Smooth muscle cell (in vitro differentiated cells): ENCODE measurements around the gene GIMAP7. TPM values are rescaled to one million over a fixed set of nuclear protein-coding genes. Genes with fewer than 3 reads are reported as not detected.

Experiments used
- DNase-seq: peaks from one replicate; lab custom pipeline; 2025; ENCODE audit not compliant: unreplicated experiment; lab: John Stamatoyannopoulos, UW
- H2AFZ ChIP-seq: fragments of 200-600 bp; sonication (generic); 2 replicates; pipeline ENCODE4 v1.6.0; 2016; ENCODE audit warnings: antibody characterized with exemption, low read depth, mild to moderate bottlenecking
- H3F3A ChIP-seq: fragments of 200-600 bp; sonication (generic); 2 replicates; pipeline ENCODE4 v1.6.0; 2017; ENCODE audit warnings: antibody characterized with exemption, low read depth
- H3K27ac ChIP-seq: fragments of 200-600 bp; sonication (generic); 2 replicates; pipeline ENCODE4 v1.5.1; 2016; ENCODE audit warnings: low read depth, mild to moderate bottlenecking
- H3K27me3 ChIP-seq: fragments of 200-600 bp; sonication (generic); 2 replicates; pipeline ENCODE4 v1.6.1; 2016; ENCODE audit warnings: low read depth, mild to moderate bottlenecking
- H3K36me3 ChIP-seq: fragments of 200-600 bp; sonication (generic); 2 replicates; pipeline ENCODE4 v1.5.1; 2016; ENCODE audit warnings: low read depth
- H3K4me1 ChIP-seq: fragments of 200-600 bp; sonication (generic); 2 replicates; pipeline ENCODE4 v1.5.1; 2016; ENCODE audit warnings: low read depth
- H3K4me2 ChIP-seq: fragments of 200-600 bp; sonication (generic); 2 replicates; pipeline ENCODE4 v1.6.0; 2016; ENCODE audit warnings: mild to moderate bottlenecking
- H3K4me3 ChIP-seq: fragments of 200-600 bp; sonication (generic); 2 replicates; pipeline ENCODE4 v1.5.1; 2016; ENCODE audit warnings: mild to moderate bottlenecking
- H3K79me2 ChIP-seq: fragments of 200-600 bp; sonication (generic); 2 replicates; pipeline ENCODE4 v1.6.0; 2016; ENCODE audit warnings: low read depth, mild to moderate bottlenecking
- H3K9ac ChIP-seq: fragments of 200-600 bp; sonication (generic); 2 replicates; pipeline ENCODE4 v1.6.0; 2016; ENCODE audit warnings: low read depth
- H3K9me3 ChIP-seq: fragments of 200-600 bp; sonication (generic); replicated peaks from 2 replicates; pipeline ENCODE4 v1.5.1; 2016; ENCODE audit warnings: low read depth
- H4K20me1 ChIP-seq: fragments of 200-600 bp; sonication (generic); 2 replicates; pipeline ENCODE4 v1.6.0; 2016; ENCODE audit warnings: low read depth
- WGBS: methylation state at CpG from one replicate; pipeline ENCODE4 v1.1.7; 2016; ENCODE audit warnings: low lambda C conversion rate; 5-methylcytosine and 5-hydroxymethylcytosine counted together
- polyA plus RNA-seq: library from polyadenylated mRNA; unstranded; fragments of >200 nt; fragmentation: Nextera tagmentation; extraction: Ambion mirVana; gene quantifications from 2 replicates; pipeline ENCODE4 v1.2.1, GENCODE V29; 2016
- total RNA-seq: library from RNA; depleted of rRNA; stranded (reverse); fragments of >200 nt; gene quantifications from 2 replicates; pipeline ENCODE4 v1.2.3, GENCODE V29; 2014
- TF ChIP-seq, protein P1 (sequence below): fragments of 200-600 bp; sonication (generic); IDR thresholded peaks from 2 replicates; pipeline ENCODE4 v1.5.1; 2017; ENCODE audit warnings: borderline replicate concordance, mild to moderate bottlenecking, antibody characterized with exemption; ENCODE audit not compliant: insufficient read depth, poor library complexity, severe bottlenecking

Gene GIMAP7
- total and polyA plus RNA-seq, 2 experiments from 2014 or later = not detected

DNA sequence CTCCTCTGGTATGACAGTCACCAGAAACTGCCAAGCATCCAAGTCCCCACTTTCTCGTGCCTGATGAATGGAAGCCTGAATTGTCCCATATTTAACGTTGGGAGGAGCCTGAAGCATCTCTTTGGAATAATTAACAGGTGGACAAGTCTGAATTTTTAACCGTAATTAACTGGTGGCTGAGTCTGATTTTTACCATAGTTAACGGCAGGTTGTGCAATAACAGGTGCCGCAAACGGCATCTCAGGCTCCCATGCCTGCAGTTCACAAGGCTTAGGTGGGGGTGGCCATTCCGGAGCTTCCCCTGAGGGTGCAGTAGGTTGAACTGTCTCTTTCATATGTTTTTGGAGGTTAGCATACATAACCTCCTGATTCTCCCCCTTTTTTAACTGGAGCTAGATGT lies 50.6 kb downstream of the GIMAP7 start:
- no peak overlapping the region for H3K4me2 ChIP-seq
- H2AFZ ChIP-seq = no peak overlapping the region
- no peaks in the 10 kb centered on the region for H3K27me3 ChIP-seq
- H3K4me3 ChIP-seq = no peak overlapping the region
- no peaks in the 10 kb centered on the region for H3K79me2 ChIP-seq
- H3K9ac ChIP-seq = no peak overlapping the region
- 79% methylated on average over 7 of the region's 7 CpGs for WGBS
- no peaks in the 10 kb centered on the region for H3K36me3 ChIP-seq
- H3K27ac ChIP-seq = no peak overlapping the region
- DNase-seq = no peak
- TF ChIP-seq, protein P1, sequence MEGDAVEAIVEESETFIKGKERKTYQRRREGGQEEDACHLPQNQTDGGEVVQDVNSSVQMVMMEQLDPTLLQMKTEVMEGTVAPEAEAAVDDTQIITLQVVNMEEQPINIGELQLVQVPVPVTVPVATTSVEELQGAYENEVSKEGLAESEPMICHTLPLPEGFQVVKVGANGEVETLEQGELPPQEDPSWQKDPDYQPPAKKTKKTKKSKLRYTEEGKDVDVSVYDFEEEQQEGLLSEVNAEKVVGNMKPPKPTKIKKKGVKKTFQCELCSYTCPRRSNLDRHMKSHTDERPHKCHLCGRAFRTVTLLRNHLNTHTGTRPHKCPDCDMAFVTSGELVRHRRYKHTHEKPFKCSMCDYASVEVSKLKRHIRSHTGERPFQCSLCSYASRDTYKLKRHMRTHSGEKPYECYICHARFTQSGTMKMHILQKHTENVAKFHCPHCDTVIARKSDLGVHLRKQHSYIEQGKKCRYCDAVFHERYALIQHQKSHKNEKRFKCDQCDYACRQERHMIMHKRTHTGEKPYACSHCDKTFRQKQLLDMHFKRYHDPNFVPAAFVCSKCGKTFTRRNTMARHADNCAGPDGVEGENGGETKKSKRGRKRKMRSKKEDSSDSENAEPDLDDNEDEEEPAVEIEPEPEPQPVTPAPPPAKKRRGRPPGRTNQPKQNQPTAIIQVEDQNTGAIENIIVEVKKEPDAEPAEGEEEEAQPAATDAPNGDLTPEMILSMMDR = no peak
- H3F3A ChIP-seq = no peaks in the 10 kb centered on the region
- no peaks in the 10 kb centered on the region for H3K4me1 ChIP-seq
- H4K20me1 ChIP-seq = no peaks in the 10 kb centered on the region
- no peaks in the 10 kb centered on the region for H3K9me3 ChIP-seq

DNA sequence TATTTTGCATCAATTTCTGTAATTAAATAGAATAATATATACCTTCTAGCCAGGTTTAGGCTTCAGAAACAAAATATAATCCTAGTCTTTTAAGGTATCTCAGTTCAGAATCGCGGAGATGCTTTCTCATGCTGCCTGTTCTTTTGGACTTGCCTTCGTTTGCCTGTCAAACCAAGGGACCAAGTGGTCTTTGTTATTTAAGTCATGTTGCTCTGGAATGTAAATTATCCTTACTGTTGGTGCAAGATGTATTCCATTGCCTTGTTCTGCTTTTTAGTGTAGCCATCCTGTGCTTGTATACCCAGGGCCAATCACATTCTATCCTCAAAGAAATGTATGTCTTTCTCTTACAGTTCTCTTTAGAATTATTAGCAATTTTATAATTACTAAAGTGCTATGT lies 51.5 kb downstream of the GIMAP7 start:
- Histone ChIP-seq H3K36me3 (no peaks in the 10 kb centered on the region), H3F3A (no peaks in the 10 kb centered on the region), H3K79me2 (no peaks in the 10 kb centered on the region), H3K4me3 (no peak overlapping the region), H3K4me1 (no peaks in the 10 kb centered on the region), H3K9me3 (no peaks in the 10 kb centered on the region), H3K4me2 (no peak overlapping the region), H3K27me3 (no peaks in the 10 kb centered on the region), H3K27ac (no peak overlapping the region), H2AFZ (no peak overlapping the region), H4K20me1 (no peaks in the 10 kb centered on the region), H3K9ac (no peak overlapping the region)
- TF ChIP-seq, protein P1 = no peak
- DNase-seq = no peak
- 33% methylated on average over 3 of the region's 3 CpGs for WGBS

DNA sequence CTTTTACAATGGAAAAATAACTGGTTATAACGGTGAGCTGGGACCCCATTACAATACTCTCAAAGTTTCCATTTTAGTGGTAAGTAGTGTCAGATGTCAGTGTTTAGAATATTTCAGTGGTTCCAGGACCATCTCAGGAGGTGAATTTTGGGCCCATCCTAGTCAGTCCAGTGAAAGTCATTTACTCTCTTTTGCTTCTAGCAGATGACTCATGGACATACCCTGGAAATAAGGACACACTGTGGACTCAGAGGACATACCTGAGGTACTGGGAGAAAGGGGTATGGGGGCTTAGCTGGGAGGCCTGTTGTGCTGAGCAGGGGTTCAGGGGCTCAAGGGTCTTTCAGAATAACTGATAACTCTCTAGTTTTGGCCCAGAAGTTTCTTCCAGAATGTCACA lies 51.9 kb downstream of the GIMAP7 start:
- no peaks in the 10 kb centered on the region for H3K4me1 ChIP-seq
- no peaks in the 10 kb centered on the region for H3F3A ChIP-seq
- no peak overlapping the region for H2AFZ ChIP-seq
- 85% methylated on average over 1 of the region's 1 CpG for WGBS
- H3K27me3 ChIP-seq = no peaks in the 10 kb centered on the region
- no peak for DNase-seq
- H3K79me2 ChIP-seq = no peaks in the 10 kb centered on the region
- no peaks in the 10 kb centered on the region for H3K36me3 ChIP-seq
- H4K20me1 ChIP-seq = no peaks in the 10 kb centered on the region
- no peak overlapping the region for H3K27ac ChIP-seq
- TF ChIP-seq, protein P1 = no peak
- H3K9me3 ChIP-seq = no peaks in the 10 kb centered on the region
- no peak overlapping the region for H3K4me3 ChIP-seq
- no peak overlapping the region for H3K9ac ChIP-seq
- H3K4me2 ChIP-seq = no peak overlapping the region

DNA sequence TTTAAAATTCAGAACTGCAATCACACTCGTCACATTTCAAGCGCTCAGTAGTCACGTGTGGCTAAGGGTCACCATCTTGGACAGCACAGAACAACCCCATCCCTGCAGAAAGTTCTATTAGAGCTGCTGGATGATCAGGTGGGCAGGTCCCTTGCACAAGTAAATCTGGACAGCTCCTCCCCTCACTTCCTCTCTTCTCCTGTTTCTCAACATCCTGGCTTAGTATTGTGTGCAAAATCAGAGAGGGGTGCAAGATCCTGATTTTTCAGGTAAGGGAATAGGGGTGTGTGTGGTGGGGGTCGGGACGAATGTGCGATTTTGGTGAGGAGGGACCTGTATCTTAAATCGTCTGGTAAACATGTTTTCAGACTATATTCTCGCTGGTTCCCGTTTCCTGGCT lies 52.5 kb downstream of the GIMAP7 start, which contains the start of gene GIMAP4:
Gene GIMAP4 (plus strand): TSS at position 222 of the 400 bp plus-strand sequence. CDS start 2,512 bp downstream, outside the sequence.
- TF ChIP-seq, protein P1 = no peak
- no peak within 1 kb of the TSS for H3K4me3 ChIP-seq
- H3K36me3 ChIP-seq = no peaks in the 10 kb centered on the region
- no peak within 1 kb of the TSS for H3K4me2 ChIP-seq
- H4K20me1 ChIP-seq = no peaks in the 10 kb centered on the region
- H3F3A ChIP-seq = no peaks in the 10 kb centered on the region
- no peak within 1 kb of the TSS for H3K9ac ChIP-seq
- H3K4me1 ChIP-seq = no peaks in the 10 kb centered on the region
- H3K27me3 ChIP-seq = no peaks in the 10 kb centered on the region
- no peak within 1 kb of the TSS for H3K27ac ChIP-seq
- H3K9me3 ChIP-seq = no peaks in the 10 kb centered on the region
- H2AFZ ChIP-seq = no peak within 1 kb of the TSS
- DNase-seq = no peak
- no peaks in the 10 kb centered on the region for H3K79me2 ChIP-seq
- 77% methylated on average over 9 of the region's 9 CpGs for WGBS
